Psoas muscle (tissue), 8 donors: ENCODE results near the gene TRIM5. TPM values are rescaled to one million over a fixed set of nuclear protein-coding genes. Genes with fewer than 3 reads are reported as not detected.
A peak's percentile ranks its signal among the peaks of the same experiment; 100 is the strongest.

Source experiments
- ATAC-seq, 4 donors: fragments of 200-7000 bp; cut with Tn5 transposase; one replicate each; pipeline ENCODE4 v1.9.1; 2020; ENCODE audit warnings: moderate library complexity in 3 of 4, mild to moderate bottlenecking in 2 of 4
- DNase-seq, 2 donors: peaks; one replicate each; pipeline ENCODE4 v3.0.0-alpha.2; 2020
- H3K27ac ChIP-seq: fragments of 200-600 bp; one replicate; pipeline ENCODE4 v1.8.0; 2022
- H3K27me3 ChIP-seq, 3 donors: fragments of 200-600 bp in 1 of 3; one replicate each; pipeline versions ENCODE4 v1.6.1 to v1.8.0; 2013 to 2022; ENCODE audit warnings: low read length in 2 of 3, mild to moderate bottlenecking in 2 of 3, moderate library complexity in 1 of 3; ENCODE audit not compliant: insufficient read depth in 3 of 3
- H3K36me3 ChIP-seq, 2 donors: fragments of 200-600 bp in 1 of 2; one replicate each; pipeline versions ENCODE4 v1.6.1 to v1.8.0; 2013 to 2022; ENCODE audit warnings: low read depth in 1 of 2, mild to moderate bottlenecking in 1 of 2, moderate library complexity in 1 of 2; ENCODE audit not compliant: insufficient read depth in 1 of 2
- H3K4me1 ChIP-seq: fragments of 200-600 bp; one replicate; pipeline ENCODE4 v1.8.0; 2022
- H3K4me3 ChIP-seq: fragments of 200-600 bp; one replicate; pipeline ENCODE4 v1.8.0; 2022; ENCODE audit warnings: mild to moderate bottlenecking
- H3K9me3 ChIP-seq: fragments of 200-600 bp; one replicate; pipeline ENCODE4 v1.8.0; 2022
- CTCF ChIP-seq: fragments of 200-600 bp; IDR thresholded peaks from one replicate; pipeline ENCODE4 v1.8.0; 2022; ENCODE audit warnings: antibody characterized with exemption
- WGBS, 3 donors: extraction: QIAGEN DNeasy Blood & Tissue Kit; methylation state at CpG; one replicate each; pipeline versions ENCODE4 v1.1.6 to v1.1.7; 2013; 5-methylcytosine and 5-hydroxymethylcytosine counted together
- intact Hi-C, 2 donors: fragments of 100-400 bp; cut with DNase I; formaldehyde crosslinking; loops; one replicate each; pipeline versions ENCODE4 v1.11.0 to v1.14.2; 2022
- polyA plus RNA-seq, 3 donors: library from polyadenylated mRNA; stranded (reverse); fragments of 200-250 nt; gene quantifications; one replicate each; pipeline ENCODE4 v1.2.3, GENCODE V29; 2013
- total RNA-seq, 4 donors: library from RNA; stranded (reverse); fragmentation: NEBNext Ultra II Directional in 2 of 4; extraction: Animal tissue kit (Norgen Biotek cat#: 25700) in 2 of 4; gene quantifications; one replicate each; pipeline versions ENCODE4 v1.2.1 to v1.2.4, GENCODE V29; 2021 to 2023
- donor health status: healthy with polysubstance abuse.
- donor health status: DM: no; HTN: no; CAD: no; lungs with moderate emphysema.
- donor health status: Bipolar disorder and iron deficiency.
- donor health status: healthy.
- donor health status: DM: yes; HTN: yes; CAD: no.
- donor health status: DM: no; HTN: no; CAD: no.
- donor health status: DM: no; HTN: no; CAD: no.
- donor health status: DM: yes; HTN: yes; CAD: no.

TRIM5 gene
- total and polyA plus RNA-seq, 7 donors, result 0.98 to 6.3 (median 2.6) TPM

GRCh38 chr11:5639953-5640352, 44.9 kb downstream of the TRIM5 start:
- no peaks in the 10 kb centered on the region for H3K4me1 ChIP-seq
- no peak for ATAC-seq
- H3K9me3 ChIP-seq, result no peaks in the 10 kb centered on the region
- 92 to 98% (median 93%) methylated on average over 1 of the region's 1 CpG for WGBS, 3 donors
- peaks cover 0 to 3% of the 10 kb centered on the region in 2 donors for H3K36me3 ChIP-seq
- H3K27ac ChIP-seq, result no peak overlapping the region
- no peak overlapping the region for H3K4me3 ChIP-seq
- intact Hi-C loops, result no loop called here
- no peak for TF ChIP-seq CTCF
- no peaks in the 10 kb centered on the region for H3K27me3 ChIP-seq
- no peak for DNase-seq

GRCh38 chr11:5631969-5632635, 52.8 kb downstream of the TRIM5 start:
- no peaks in the 10 kb centered on the region for H3K27me3 ChIP-seq
- H3K36me3 ChIP-seq, result no peaks in the 10 kb centered on the region
- no peaks in the 10 kb centered on the region for H3K4me1 ChIP-seq
- no peaks in the 10 kb centered on the region for H3K9me3 ChIP-seq
- 82 to 86% (median 84%) methylated on average over 5 of the region's 5 CpGs for WGBS, 3 donors
- H3K4me3 ChIP-seq, result no peak overlapping the region
- H3K27ac ChIP-seq, result no peak overlapping the region
- DNase-seq (no peak), ATAC-seq (no peak)
- TF ChIP-seq CTCF, result no peak
- intact Hi-C loops, result no loop called here

- intact Hi-C loops, result no loop called here
- no peak for TF ChIP-seq CTCF
- WGBS, 3 donors, result 87 to 98% (median 89%) methylated on average over 2 of the region's 2 CpGs
- Histone ChIP-seq H3K36me3 (no peaks in the 10 kb centered on the region), H3K4me3 (no peak overlapping the region), H3K27ac (no peak overlapping the region), H3K9me3 (no peaks in the 10 kb centered on the region), H3K27me3 (no peaks in the 10 kb centered on the region), H3K4me1 (no peaks in the 10 kb centered on the region)
- no peak for ATAC-seq
- no peak for DNase-seq
These were observed 53.5 kb downstream of the TRIM5 start for GRCh38 chr11:5631417-5631816.

GRCh38 chr11:5626196-5626595, 58.7 kb downstream of the TRIM5 start:
- WGBS, 3 donors, result 74 to 75% (median 74%) methylated on average over 5 of the region's 5 CpGs
- no peak overlapping the region for H3K27ac ChIP-seq
- no peaks in the 10 kb centered on the region for H3K4me1 ChIP-seq
- no peak for TF ChIP-seq CTCF
- no peaks in the 10 kb centered on the region for H3K27me3 ChIP-seq
- H3K4me3 ChIP-seq, result no peak overlapping the region
- H3K36me3 ChIP-seq, result no peaks in the 10 kb centered on the region
- H3K9me3 ChIP-seq, result no peaks in the 10 kb centered on the region
- DNase-seq (no peak), ATAC-seq (no peak)
- intact Hi-C loops, result loop anchor here in 1 of 2 donors (5.0 kb wide), 1 partner anchor 66 kb away; no protein-coding TSS in a partner anchor

- Histone ChIP-seq H3K4me1 (no peaks in the 10 kb centered on the region), H3K27me3 (no peaks in the 10 kb centered on the region), H3K9me3 (no peaks in the 10 kb centered on the region), H3K4me3 (peak overlapping the region; percentile 66), H3K36me3 (no peaks in the 10 kb centered on the region), H3K27ac (peak overlapping the region; percentile 46)
- intact Hi-C loops, result loop anchor here in 1 of 2 donors (5.0 kb wide), 1 partner anchor 67 kb away; no protein-coding TSS in a partner anchor
- no peak for ATAC-seq
- no peak for DNase-seq
- TF ChIP-seq CTCF, result no peak
- 7 to 33% (median 23%) methylated on average over 4 of the region's 4 CpGs for WGBS, 3 donors
These were observed 59.6 kb downstream of the TRIM5 start for GRCh38 chr11:5625281-5625680.
